ENCODE measurements around the gene GRIK5. TPM values are rescaled to one million over a fixed set of nuclear protein-coding genes. Genes with fewer than 3 reads are reported as not detected.

The GRIK5 gene
- total and polyA plus RNA-seq, 2 of the 8 experiments (the other 6 are each of a cell fraction or from before 2014, with no cell fraction given), result 17.8 to 42.9 TPM

DNA sequence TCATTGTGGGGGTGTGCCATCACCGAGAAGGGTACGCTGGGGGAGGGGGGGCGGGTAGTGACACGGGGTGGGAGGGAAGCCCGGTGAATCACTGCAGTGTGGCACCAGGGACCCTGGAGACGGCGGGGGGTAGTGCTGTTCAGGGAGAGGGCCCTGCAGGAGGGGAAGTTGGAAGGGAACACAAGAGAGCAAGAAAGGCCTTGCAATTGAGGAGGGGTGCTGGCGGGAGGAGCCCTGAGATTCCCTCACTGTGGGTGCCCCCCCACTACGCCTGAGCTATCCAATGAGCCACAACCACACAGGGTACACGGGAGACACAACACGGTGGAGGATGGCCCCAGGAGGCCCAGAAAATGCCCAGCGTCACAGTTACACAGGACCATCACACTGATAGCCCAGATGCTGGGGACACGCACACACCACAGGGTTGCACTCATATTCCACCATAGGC, 75.5 kb downstream of the GRIK5 start:
- POLR2A ChIA-PET (ENCODE audit: partially characterized antibody), result interaction anchor here (1.5 kb wide), 1 partner anchor 14 kb away, joined by 3 read pairs; no protein-coding TSS in a partner anchor
- Histone ChIP-seq H3K18ac (ENCODE audit: extremely low read depth, low read length) (no peak overlapping the region), H2AFZ (ENCODE audit: low read length) (no peak overlapping the region), H3K4me1 (replicated peaks in 1 of 4; ENCODE audit: control insufficient read depth in 3 of 4, insufficient read depth in 4 of 4, low read length in 3 of 4) (peaks cover 0 to 20% (median 10%) of the 10 kb centered on the region in 4 experiments; a peak in 6 of 7 replicates), H3K27me3 (replicated peaks in 1 of 4; ENCODE audit: control insufficient read depth in 3 of 4, extremely low read depth in 1 of 4, insufficient read depth in 3 of 4, low read length in 3 of 4) (peaks cover 11 to 57% (median 50%) of the 10 kb centered on the region in 4 experiments), H3K56ac (replicated peaks; ENCODE audit: insufficient read length, low read depth, low read length) (no peak overlapping the region), H3K9me3 (ENCODE audit: insufficient read depth in 2 of 2, low read depth in 1 of 2, low read length in 1 of 2) (no peaks in the 10 kb centered on the region), H4K8ac (ENCODE audit: extremely low read depth, insufficient read depth, low read length) (no peak overlapping the region), H3K14ac (ENCODE audit: insufficient read length) (no peak overlapping the region), H2BK20ac (ENCODE audit: low read length) (no peak overlapping the region), H3K23ac (ENCODE audit: insufficient read length) (no peak overlapping the region), H3K9ac (replicated peaks in 1 of 4; ENCODE audit: extremely low read depth in 1 of 4, low read depth in 3 of 4, low read length in 3 of 4) (no peak overlapping the region), H2BK12ac (ENCODE audit: low read depth, low read length) (peak overlapping the region; percentile 31; the same call in 1 of the 2 replicates), H3K4ac (replicated peaks; ENCODE audit: insufficient read length, low read depth, low read length) (no peak overlapping the region), H3K23me2 (ENCODE audit: low read depth, low read length) (peaks cover 21% of the 10 kb centered on the region; the same call in 1 of the 2 replicates), H4K20me1 (replicated peaks in 1 of 2; ENCODE audit: control insufficient read depth in 1 of 2, insufficient read depth in 2 of 2, low read length in 2 of 2) (peaks cover 7 to 21% of the 10 kb centered on the region in 2 experiments), H3K79me1 (ENCODE audit: low read depth, low read length) (no peaks in the 10 kb centered on the region), H3K4me3 (ENCODE audit: extremely low read depth in 1 of 4, insufficient read depth in 2 of 4, low read depth in 3 of 4, low read length in 4 of 4) (peak overlapping the region in 3 of 4 experiments; percentile 57 to 85 (median 62); a peak in 4 of 8 replicates), H3K27ac (ENCODE audit: low read depth, low read length) (no peak overlapping the region), H2BK5ac (ENCODE audit: low read depth, low read length) (no peak overlapping the region), H3K4me2 (ENCODE audit: insufficient read depth in 1 of 2, low read depth in 2 of 2, low read length in 2 of 2) (peak overlapping the region; percentile 88 to 99), H2AK5ac (ENCODE audit: low read depth, low read length) (0 out of 2 replicates have a peak overlapping the region, but pooled peaks have one; percentile 87), H3K79me2 (ENCODE audit: control insufficient read depth in 1 of 2, insufficient read depth in 2 of 2, low read length in 2 of 2) (no peaks in the 10 kb centered on the region), H4K5ac (ENCODE audit: insufficient read length, low read depth, low read length) (no peak overlapping the region), H3K36me3 (ENCODE audit: control insufficient read depth in 2 of 4, insufficient read depth in 4 of 4, low read length in 3 of 4) (no peaks in the 10 kb centered on the region), H2BK120ac (replicated peaks; ENCODE audit: low read depth, low read length) (no peak overlapping the region), H2BK15ac (ENCODE audit: low read length) (no peak overlapping the region), H4K91ac (replicated peaks; ENCODE audit: insufficient read length, low read length) (no peak overlapping the region)
- FAIRE-seq (no peak), DNase-seq (ENCODE audit: low read depth in 1 of 2, low spot score in 2 of 2) (no peak)
- no peak for TF ChIP-seq BCL11A (IDR thresholded peaks at IDR 0.05; ENCODE audit: low read depth in 2 of 2, low read length in 2 of 2)
- TF ChIP-seq SP2 (IDR thresholded peaks at IDR 0.05; ENCODE audit: low read length), result no peak
- TF ChIP-seq GABPA (IDR thresholded peaks at IDR 0.05; ENCODE audit: borderline replicate concordance, insufficient read depth, low read length), result no peak
- no peak for TF ChIP-seq SIN3A (conservative IDR thresholded peaks at IDR 0.05 in 1 of 2, IDR thresholded peaks at IDR 0.05 in 1 of 2; ENCODE audit: low read depth in 1 of 2, low read length in 2 of 2)
- no peak for TF ChIP-seq NRF1 (IDR thresholded peaks at IDR 0.05; ENCODE audit: low read depth, low read length)
- no peak for TF ChIP-seq MAFK (IDR thresholded peaks at IDR 0.05; ENCODE audit: low read depth, low read length)
- no peak for TF ChIP-seq SUZ12 (IDR thresholded peaks at IDR 0.05; ENCODE audit: low read length)
- CTCF ChIA-PET (ENCODE audit: partially characterized antibody), result interaction anchor here (2.3 kb wide), 1 partner anchor 11 kb away, joined by 7 read pairs; no protein-coding TSS in a partner anchor
- WGBS, 2 experiments (ENCODE audit: extremely low coverage in 1 of 2, insufficient coverage in 1 of 2, insufficient read length in 1 of 2, insufficient replicate concordance in 2 of 2, low coverage in 1 of 2, low lambda C conversion rate in 2 of 2, missing lambda C conversion rate in 1 of 2), result 58% methylated on average over 6 of the region's 13 CpGs; no CpG with 5 or more reads in 1 of the 2 experiments
